HCT116 (cell line): ENCODE data around the gene SERPING1. TPM values are rescaled to one million over a fixed set of nuclear protein-coding genes. Genes with fewer than 3 reads are reported as not detected.

Experiments
- ATAC-seq: fragments of 200-7000 bp; cut with Tn5 transposase; 2 replicates; pipeline ENCODE4 v1.9.1; 2020; ENCODE audit warnings: mild to moderate bottlenecking, moderate library complexity
- BruUV-seq: library from RNA; stranded (reverse); fragments of 400-500 nt; replicated peaks from 2 replicates; lab custom pipeline; 2021; lab: Mats Ljungman, UMichigan
- CTCF ChIA-PET: fragments of 300-600 bp; sonication (Branson Sonifier 250); formaldehyde crosslinking; loops from one replicate; lab custom pipeline; 2021; ENCODE audit warnings: antibody characterized with exemption; lab: Charles Lee
- POLR2A ChIA-PET: fragments of 300-600, 350-600 bp; sonication (Branson Sonifier 250); formaldehyde crosslinking; loops from one replicate; lab custom pipeline; 2021; ENCODE audit warnings: antibody characterized with exemption; lab: Charles Lee
- RAD21 ChIA-PET, 2 experiments: fragments of 300-600 bp; sonication (Branson Sonifier 250); formaldehyde crosslinking; loops; one replicate each; lab custom pipeline; 2023; ENCODE audit warnings: low total read pairs in 2 of 2; ENCODE audit not compliant: uncharacterized antibody in 2 of 2, unreplicated experiment in 2 of 2, low non-redundant PET in 1 of 2; lab: Charles Lee
- DNase-seq: peaks from one replicate; pipeline ENCODE4 v3.0.0-alpha.2; 2010; ENCODE audit warnings: low read depth, low spot score
- H2AFZ ChIP-seq: fragments of 200-600 bp; shearing (Covaris generic), sonication (generic); 2 replicates; pipeline ENCODE4 v1.6.1; 2017; ENCODE audit warnings: low read depth, mixed run types, mixed read lengths, antibody characterized with exemption, low read length; ENCODE audit not compliant: poor library complexity, severe bottlenecking
- H3K27ac ChIP-seq: 2 replicates; pipeline ENCODE4 v1.5.1; 2012; ENCODE audit warnings: low read depth, low read length
- H3K27me3 ChIP-seq: fragments of 200-600 bp; sonication (generic); 2 replicates; pipeline ENCODE4 v1.6.1; 2016; ENCODE audit warnings: mixed run types, low read length, mixed read lengths; ENCODE audit not compliant: insufficient read depth
- H3K36me3 ChIP-seq, 2 experiments: fragments of 200-500 bp in 1 of 2; fragments of 200-600 bp in 1 of 2; sonication (Bioruptor generic) in 1 of 2; sonication (generic) in 1 of 2; 2 replicates each; pipeline versions ENCODE4 v1.5.1 to v1.6.1; 2014 to 2016; ENCODE audit warnings: low read length in 2 of 2, inconsistent platforms in 1 of 2, mixed read lengths in 1 of 2, mixed run types in 1 of 2; ENCODE audit not compliant: insufficient read depth in 2 of 2, control insufficient read depth in 1 of 2
- H3K4me1 ChIP-seq, 2 experiments: fragments of 200-600 bp in 1 of 2; sonication (generic) in 1 of 2; 2 replicates each; pipeline versions ENCODE4 v1.5.1 to v1.6.1; 2012 to 2017; ENCODE audit warnings: low read length in 2 of 2, inconsistent platforms in 1 of 2, mild to moderate bottlenecking in 1 of 2, mixed read lengths in 1 of 2, mixed run types in 1 of 2, moderate library complexity in 1 of 2; ENCODE audit not compliant: insufficient read depth in 2 of 2, control insufficient read depth in 1 of 2
- H3K4me2 ChIP-seq: fragments of 200-600 bp; sonication (generic); 2 replicates; pipeline ENCODE4 v1.6.1; 2017; ENCODE audit warnings: mixed run types, low read length, mixed read lengths
- H3K4me3 ChIP-seq, 2 experiments: fragments of 200-600 bp in 1 of 2; sonication (generic) in 1 of 2; replicated peaks in 1 of 2; 2 replicates each; pipeline ENCODE4 v1.5.1; 2011 to 2016; ENCODE audit warnings: low read length in 2 of 2, control low read depth in 1 of 2, low read depth in 1 of 2, mild to moderate bottlenecking in 1 of 2, mixed read lengths in 1 of 2, mixed run types in 1 of 2
- H3K79me2 ChIP-seq: fragments of 200-600 bp; sonication (generic); 2 replicates; pipeline ENCODE4 v1.6.1; 2017; ENCODE audit warnings: mild to moderate bottlenecking, mixed run types, low read length, moderate library complexity, mixed read lengths; ENCODE audit not compliant: insufficient read depth
- H3K9ac ChIP-seq: fragments of 200-600 bp; sonication (generic); 2 replicates; pipeline ENCODE4 v1.6.1; 2016; ENCODE audit warnings: low read length, mixed read lengths
- H3K9me2 ChIP-seq: fragments of 200-600 bp; sonication (generic), shearing (Covaris generic); 2 replicates; pipeline ENCODE4 v1.6.1; 2017; ENCODE audit warnings: mixed run types, mild to moderate bottlenecking, moderate library complexity; ENCODE audit not compliant: insufficient read depth
- H3K9me3 ChIP-seq, 2 experiments: fragments of 200-500 bp in 1 of 2; fragments of 200-600 bp in 1 of 2; sonication (Bioruptor generic) in 1 of 2; sonication (generic) in 1 of 2; 2 replicates each; pipeline ENCODE4 v1.6.1; 2014 to 2017; ENCODE audit warnings: low read length in 2 of 2, mixed read lengths in 2 of 2, inconsistent platforms in 1 of 2, low read depth in 1 of 2, mild to moderate bottlenecking in 1 of 2, mixed run types in 1 of 2, moderate library complexity in 1 of 2; ENCODE audit not compliant: control insufficient read depth in 1 of 2, insufficient read depth in 1 of 2
- H4K20me1 ChIP-seq: fragments of 200-600 bp; sonication (generic), shearing (Covaris generic); 2 replicates; pipeline ENCODE4 v1.6.1; 2017; ENCODE audit warnings: mixed run types, mild to moderate bottlenecking, moderate library complexity; ENCODE audit not compliant: insufficient read depth
- CBX3 ChIP-seq: IDR thresholded peaks from 2 replicates; pipeline ENCODE4 v1.6.1; 2012; ENCODE audit warnings: low read depth
- CEBPB ChIP-seq: IDR thresholded peaks from 2 replicates; pipeline ENCODE4 v1.6.1; 2012; ENCODE audit warnings: low read depth
- CTCF ChIP-seq, 3 experiments: fragments of 200-600 bp in 1 of 3; sonication (generic) in 1 of 3; IDR thresholded peaks in 2 of 3; conservative IDR thresholded peaks in 1 of 3; 2 replicates each; pipeline ENCODE4 v1.5.1; 2012 to 2017; ENCODE audit warnings: low read depth in 2 of 3, low read length in 2 of 3, antibody characterized with exemption in 1 of 3, borderline replicate concordance in 1 of 3, control low read depth in 1 of 3, mild to moderate bottlenecking in 1 of 3, mixed read lengths in 1 of 3, mixed run types in 1 of 3, moderate library complexity in 1 of 3; ENCODE audit not compliant: insufficient read depth in 1 of 3
- EGR1 ChIP-seq: IDR thresholded peaks from 2 replicates; pipeline ENCODE4 v1.6.1; 2012; ENCODE audit warnings: low read depth
- ELF1 ChIP-seq: IDR thresholded peaks from 2 replicates; pipeline ENCODE4 v1.6.1; 2012; ENCODE audit warnings: low read depth, borderline replicate concordance
- EZH2 ChIP-seq: fragments of 200-600 bp; sonication (generic); IDR thresholded peaks from 2 replicates; pipeline ENCODE4 v1.6.1; 2017; ENCODE audit warnings: antibody characterized with exemption, mixed run types
- EZH2phosphoT487 ChIP-seq: fragments of 200-600 bp; IDR thresholded peaks from 2 replicates; pipeline ENCODE4 v1.6.1; 2018; ENCODE audit warnings: antibody characterized with exemption, borderline replicate concordance
- JUND ChIP-seq: IDR thresholded peaks from 2 replicates; pipeline ENCODE4 v1.6.1; 2012
- POLR2A ChIP-seq: IDR thresholded peaks from 2 replicates; pipeline ENCODE4 v1.7.0; 2011; ENCODE audit warnings: borderline replicate concordance; ENCODE audit not compliant: insufficient read depth, insufficient read length; ENCODE audit errors: extremely low read depth
- POLR2AphosphoS5 ChIP-seq: IDR thresholded peaks from 2 replicates; pipeline ENCODE4 v1.6.1; 2011; ENCODE audit warnings: mild to moderate bottlenecking, low read depth, low read length, moderate library complexity
- RAD21 ChIP-seq: IDR thresholded peaks from 2 replicates; pipeline ENCODE4 v1.6.1; 2012; ENCODE audit warnings: low read depth, mild to moderate bottlenecking
- REST ChIP-seq: IDR thresholded peaks from 2 replicates; pipeline ENCODE4 v1.6.1; 2012; ENCODE audit warnings: low read depth
- SIN3A ChIP-seq: IDR thresholded peaks from 2 replicates; pipeline ENCODE4 v1.6.1; 2012; ENCODE audit warnings: low read depth
- SP1 ChIP-seq: IDR thresholded peaks from 2 replicates; pipeline ENCODE4 v1.6.1; 2012; ENCODE audit warnings: low read depth
- YY1 ChIP-seq: IDR thresholded peaks from 2 replicates; pipeline ENCODE4 v1.6.1; 2011; ENCODE audit warnings: low read length, low read depth, moderate library complexity, mild to moderate bottlenecking; ENCODE audit not compliant: insufficient replicate concordance; ENCODE audit errors: extremely low read depth
- ZBTB33 ChIP-seq: IDR thresholded peaks from 2 replicates; pipeline ENCODE4 v1.6.1; 2011; ENCODE audit warnings: mild to moderate bottlenecking, low read length, moderate library complexity; ENCODE audit not compliant: insufficient replicate concordance; ENCODE audit errors: extremely low read depth
- ZFX ChIP-seq: fragments of 450-650 bp; IDR thresholded peaks from 2 replicates; pipeline ENCODE4 v1.6.1; 2017
- ZNF274 ChIP-seq: fragments of 200-500 bp; sonication (Bioruptor generic); IDR thresholded peaks from 2 replicates; pipeline ENCODE4 v1.6.1; 2014; ENCODE audit warnings: mild to moderate bottlenecking, low read depth, low read length, inconsistent platforms
- intact Hi-C: fragments of 100-400 bp; cut with micrococcal nuclease; formaldehyde crosslinking; loops from 2 replicates; pipeline ENCODE4 v1.10.0; 2022
- total RNA-seq: library from RNA; stranded (reverse); gene quantifications from one replicate; pipeline ENCODE4 v1.2.1, GENCODE V29; 2021; ENCODE audit not compliant: unreplicated experiment
- TF ChIP-seq, protein P1 (sequence below): IDR thresholded peaks from 2 replicates; pipeline ENCODE4 v1.6.1; 2012

The SERPING1 gene
- total RNA-seq, 1 experiment from 2014 or later, result 3.4 TPM

DNA sequence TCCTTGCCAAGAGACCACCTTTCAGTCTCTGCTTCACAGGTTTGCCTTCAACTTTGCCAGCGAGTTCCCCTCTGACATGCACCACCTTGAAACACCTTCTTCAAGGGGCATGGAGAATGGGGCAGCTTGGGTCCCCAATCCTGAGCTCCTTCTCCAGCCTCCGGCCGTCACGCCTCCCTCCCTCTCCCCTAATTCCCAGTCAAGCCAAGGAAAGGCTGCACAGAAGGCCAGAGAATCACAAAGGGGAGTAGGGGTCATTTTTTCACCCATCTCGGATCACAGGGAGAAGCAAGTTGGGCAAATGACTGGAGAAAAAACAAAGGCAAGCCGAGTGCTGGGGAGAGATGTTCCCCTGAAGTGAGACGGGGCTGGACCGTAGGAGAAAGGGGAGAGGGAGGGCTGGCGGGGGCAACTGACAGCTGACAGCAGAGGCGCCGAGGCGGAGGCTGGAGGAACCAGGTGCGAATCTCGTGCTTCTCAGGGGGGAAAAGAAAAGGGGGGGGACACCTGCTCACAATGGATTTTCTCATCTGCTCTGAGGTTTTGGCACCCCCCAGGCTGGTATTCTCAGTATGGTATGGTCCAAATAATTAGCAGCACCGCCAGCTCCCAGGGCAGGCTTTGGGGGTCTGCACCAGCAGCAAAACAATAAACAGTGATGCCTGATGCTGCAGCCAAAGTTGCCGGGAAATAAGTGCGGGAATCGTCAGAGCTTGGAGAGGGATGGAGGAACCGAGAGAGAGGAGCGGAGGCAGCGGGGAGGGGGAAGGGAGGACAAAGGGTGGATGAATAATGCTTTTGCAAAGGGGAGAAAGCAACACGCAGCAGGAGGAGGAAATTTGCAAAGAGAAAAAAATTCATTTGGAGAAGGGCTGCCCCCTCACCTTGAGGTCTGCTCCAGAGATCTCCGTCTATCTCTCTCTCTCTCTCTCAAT lies 51.6 kb downstream of the SERPING1 start:
- ChIA-PET RAD21 (no interaction called here), CTCF (interaction anchor here (0.6 kb wide), 1 partner anchor 106 kb away, joined by 3 read pairs; no protein-coding TSS in a partner anchor), POLR2A (no interaction called here)
- no peak overlapping the region for H3K9ac ChIP-seq
- H3K9me3 ChIP-seq, result no peaks in the 10 kb centered on the region
- intact Hi-C loops, result loop anchor here (1.0 to 10.0 kb wide), 2 partner anchors 45 to 804 kb away; no protein-coding TSS in a partner anchor
- no peaks in the 10 kb centered on the region for H3K9me2 ChIP-seq
- no peaks in the 10 kb centered on the region for H4K20me1 ChIP-seq
- peaks cover 0 to 25% of the 10 kb centered on the region in 2 experiments; a peak in 3 of 4 replicates for H3K4me1 ChIP-seq
- H3K27ac ChIP-seq, result no peak overlapping the region
- H3K4me2 ChIP-seq, result peak overlapping the region; percentile 48
- DNase-seq (no peak), ATAC-seq (no peak)
- no peaks in the 10 kb centered on the region for H3K79me2 ChIP-seq
- peaks cover 12% of the 10 kb centered on the region; the same call in 1 of the 2 replicates for H3K27me3 ChIP-seq
- no TSS peak for BruUV-seq
- H3K4me3 ChIP-seq, result peak overlapping the region in 1 of 2 experiments; percentile 14; a peak in 1 of 4 replicates
- no peaks in the 10 kb centered on the region for H3K36me3 ChIP-seq
- no peak overlapping the region for H2AFZ ChIP-seq
- TF ChIP-seq SIN3A (no peak), ZFX (no peak), REST (no peak), RAD21 (no peak), EZH2phosphoT487 (no peak), SP1 (no peak), JUND (no peak), ZNF274 (no peak), ELF1 (no peak), CTCF (IDR thresholded peaks at IDR 0.05 in 2 of 3, conservative IDR thresholded peaks at IDR 0.05 in 1 of 3; ENCODE audit: borderline replicate concordance in 1 of 3, insufficient read depth in 1 of 3, low read depth in 2 of 3, low read length in 2 of 3) (no peak), POLR2A (no peak), EZH2 (no peak), YY1 (no peak), ZBTB33 (no peak), EGR1 (no peak), CEBPB (no peak), POLR2AphosphoS5 (no peak), CBX3 (no peak)
- TF ChIP-seq, protein P1, sequence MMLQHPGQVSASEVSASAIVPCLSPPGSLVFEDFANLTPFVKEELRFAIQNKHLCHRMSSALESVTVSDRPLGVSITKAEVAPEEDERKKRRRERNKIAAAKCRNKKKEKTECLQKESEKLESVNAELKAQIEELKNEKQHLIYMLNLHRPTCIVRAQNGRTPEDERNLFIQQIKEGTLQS, result no peak
